ENCODE results near the gene RPRM.

DNA sequence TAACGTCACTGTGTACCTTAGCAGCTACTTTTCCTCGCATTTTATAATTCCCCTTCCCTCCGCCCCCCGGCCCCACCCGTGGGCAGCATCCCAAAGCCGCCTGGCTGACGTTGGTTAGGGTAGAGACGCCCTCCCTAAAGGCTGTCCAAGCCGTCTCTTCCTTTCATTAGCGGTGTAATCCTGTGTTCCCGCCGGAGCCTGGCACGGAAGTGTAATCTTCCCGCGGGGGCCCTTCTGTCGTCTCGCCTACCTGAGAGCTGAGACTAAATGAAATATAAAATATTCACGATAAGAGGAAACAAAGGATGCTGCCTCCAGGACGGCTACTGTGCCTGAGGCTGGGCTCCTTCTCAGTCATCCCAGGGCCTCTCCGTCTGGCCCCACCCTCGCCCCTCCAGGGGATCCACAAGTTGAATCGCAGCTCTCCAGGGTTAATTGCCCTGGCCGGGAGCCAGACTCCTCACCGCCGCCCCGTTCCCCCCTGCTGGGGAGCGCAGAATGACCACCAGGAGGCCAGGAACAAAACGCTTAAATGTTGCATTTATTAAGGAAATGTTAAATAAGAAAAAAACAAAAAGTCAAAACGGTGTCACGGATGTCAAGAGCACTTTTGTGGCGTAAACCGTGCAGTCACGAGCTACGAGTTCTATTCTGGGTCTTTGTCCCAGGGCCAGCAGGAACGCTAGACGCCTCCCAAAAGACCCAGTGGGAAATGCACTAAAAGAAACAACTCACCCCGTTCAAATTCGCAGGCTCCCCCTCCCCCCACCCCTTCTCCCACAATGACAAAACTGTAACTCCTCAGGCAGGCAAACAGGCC lies 1.5 kb downstream of the RPRM start:
- TF ChIP-seq CTCF (CRISPR knock-in tag; IDR thresholded peaks at IDR 0.05) = no peak
- TF ChIP-seq FOXJ3 (CRISPR knock-in tag; IDR thresholded peaks at IDR 0.05; ENCODE audit: borderline replicate concordance) = no peak
- TF ChIP-seq NR3C1 (CRISPR knock-in tag; IDR thresholded peaks at IDR 0.05) = no peak
- TF ChIP-seq ZNF232 (CRISPR knock-in tag; IDR thresholded peaks at IDR 0.05; ENCODE audit: borderline replicate concordance) = no peak
- TF ChIP-seq ZNF766 (CRISPR knock-in tag; IDR thresholded peaks at IDR 0.05; ENCODE audit: borderline replicate concordance) = no peak
- no peak for TF ChIP-seq CHD2 (IDR thresholded peaks at IDR 0.05; ENCODE audit: low read depth, low read length)

Measured in HepG2 (cell line).